ENCODE measurements around the gene MYO19. TPM values are rescaled to one million over a fixed set of nuclear protein-coding genes. Genes with fewer than 3 reads are reported as not detected.

MYO19 gene, protein sequence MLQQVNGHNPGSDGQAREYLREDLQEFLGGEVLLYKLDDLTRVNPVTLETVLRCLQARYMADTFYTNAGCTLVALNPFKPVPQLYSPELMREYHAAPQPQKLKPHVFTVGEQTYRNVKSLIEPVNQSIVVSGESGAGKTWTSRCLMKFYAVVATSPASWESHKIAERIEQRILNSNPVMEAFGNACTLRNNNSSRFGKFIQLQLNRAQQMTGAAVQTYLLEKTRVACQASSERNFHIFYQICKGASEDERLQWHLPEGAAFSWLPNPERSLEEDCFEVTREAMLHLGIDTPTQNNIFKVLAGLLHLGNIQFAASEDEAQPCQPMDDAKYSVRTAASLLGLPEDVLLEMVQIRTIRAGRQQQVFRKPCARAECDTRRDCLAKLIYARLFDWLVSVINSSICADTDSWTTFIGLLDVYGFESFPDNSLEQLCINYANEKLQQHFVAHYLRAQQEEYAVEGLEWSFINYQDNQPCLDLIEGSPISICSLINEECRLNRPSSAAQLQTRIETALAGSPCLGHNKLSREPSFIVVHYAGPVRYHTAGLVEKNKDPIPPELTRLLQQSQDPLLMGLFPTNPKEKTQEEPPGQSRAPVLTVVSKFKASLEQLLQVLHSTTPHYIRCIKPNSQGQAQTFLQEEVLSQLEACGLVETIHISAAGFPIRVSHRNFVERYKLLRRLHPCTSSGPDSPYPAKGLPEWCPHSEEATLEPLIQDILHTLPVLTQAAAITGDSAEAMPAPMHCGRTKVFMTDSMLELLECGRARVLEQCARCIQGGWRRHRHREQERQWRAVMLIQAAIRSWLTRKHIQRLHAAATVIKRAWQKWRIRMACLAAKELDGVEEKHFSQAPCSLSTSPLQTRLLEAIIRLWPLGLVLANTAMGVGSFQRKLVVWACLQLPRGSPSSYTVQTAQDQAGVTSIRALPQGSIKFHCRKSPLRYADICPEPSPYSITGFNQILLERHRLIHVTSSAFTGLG
- total RNA-seq: 100 to 1,000 TPM in 1 of 2 donors, 10 to 100 TPM in 1; 98.8 to 171 TPM

DNA sequence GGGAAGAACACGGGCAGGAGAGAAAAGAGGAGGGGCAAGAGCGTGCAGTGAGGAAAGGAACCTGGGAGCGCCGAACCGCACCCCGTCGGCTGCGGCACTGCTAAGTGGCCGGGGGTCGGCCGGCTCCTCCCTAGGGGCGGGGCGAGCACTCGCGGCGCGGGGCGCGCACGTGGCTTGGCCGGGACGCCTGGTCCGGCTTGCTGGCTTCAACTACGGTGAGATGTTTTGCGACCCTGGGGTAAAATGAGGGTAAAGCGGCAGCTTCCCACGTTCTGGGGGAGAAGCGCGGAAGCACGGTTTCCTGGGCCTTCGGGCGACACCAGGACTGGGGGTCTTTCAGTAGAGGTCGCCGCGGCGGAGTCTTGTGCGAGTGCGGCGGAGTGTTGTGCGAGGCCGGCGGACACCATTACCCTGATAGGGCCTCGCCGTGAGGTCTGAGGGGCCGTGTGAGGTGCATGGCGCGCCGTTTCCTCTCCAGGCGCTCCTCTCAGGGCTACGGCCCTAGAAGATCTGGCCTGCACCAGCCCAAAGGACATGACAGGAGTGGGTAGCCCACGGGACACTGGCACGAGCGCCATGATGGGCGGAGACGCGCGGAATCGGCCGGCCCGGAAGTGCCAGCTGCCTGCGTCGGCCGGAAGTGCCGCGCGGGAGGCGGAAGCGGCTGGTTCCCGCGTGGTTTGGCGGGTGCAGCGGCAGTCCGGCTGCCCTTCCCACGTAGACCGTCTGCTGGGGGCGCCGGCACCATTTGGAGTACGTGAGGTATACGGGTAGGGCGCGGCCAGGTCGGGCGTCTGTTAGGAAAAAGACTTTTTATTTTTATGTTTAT, at the start of gene MYO19, which contains the start of gene PIGW:
Gene MYO19 (minus strand): TSS at position 29 of the 829 bp plus-strand sequence. CDS start 2,330 bp downstream, outside the sequence.
Gene PIGW (plus strand): TSS at position 148 of the 829 bp plus-strand sequence. CDS start 2,115 bp downstream, outside the sequence.
- Mint-ChIP-seq H3K9me3 (no peaks in the 10 kb centered on the region), H3K36me3 (ENCODE audit: low read depth) (peaks cover 89% of the 10 kb centered on the region), H3K27ac (peak within 1 kb of the TSS; percentile 93), H3K27me3 (no peaks in the 10 kb centered on the region), H3K4me1 (peaks cover 18% of the 10 kb centered on the region), H3K4me3 (peak within 1 kb of the TSS; percentile 97)
- ATAC-seq (replicated peaks): peak; percentile 91

DNA sequence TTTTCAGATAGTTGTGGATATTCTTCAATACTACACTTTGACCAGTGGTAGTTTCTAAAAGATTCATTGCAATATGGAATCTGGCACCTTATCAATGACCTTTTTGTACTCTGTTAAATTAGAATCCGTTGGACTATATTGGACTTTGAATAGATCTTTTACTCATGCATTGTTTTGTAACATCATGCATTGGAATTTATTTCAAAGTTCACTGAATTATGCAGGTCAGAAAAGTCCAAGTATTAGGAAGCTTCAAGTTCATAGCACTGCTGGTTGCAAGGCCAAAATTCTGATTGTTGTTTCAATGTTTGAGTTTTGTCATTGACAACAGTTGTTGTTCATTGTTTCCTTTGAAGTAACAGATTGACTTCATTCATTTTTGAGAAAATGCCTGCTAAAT, 49.1 kb upstream of the MYO19 start:
- H3K27me3 Mint-ChIP-seq: no peaks in the 10 kb centered on the region
- no peaks in the 10 kb centered on the region for H3K9me3 Mint-ChIP-seq
- no peak overlapping the region for H3K4me3 Mint-ChIP-seq
- H3K36me3 Mint-ChIP-seq (ENCODE audit: low read depth): peaks cover 98% of the 10 kb centered on the region
- H3K27ac Mint-ChIP-seq: no peak overlapping the region
- ATAC-seq (replicated peaks): no peak
- no peaks in the 10 kb centered on the region for H3K4me1 Mint-ChIP-seq

DNA sequence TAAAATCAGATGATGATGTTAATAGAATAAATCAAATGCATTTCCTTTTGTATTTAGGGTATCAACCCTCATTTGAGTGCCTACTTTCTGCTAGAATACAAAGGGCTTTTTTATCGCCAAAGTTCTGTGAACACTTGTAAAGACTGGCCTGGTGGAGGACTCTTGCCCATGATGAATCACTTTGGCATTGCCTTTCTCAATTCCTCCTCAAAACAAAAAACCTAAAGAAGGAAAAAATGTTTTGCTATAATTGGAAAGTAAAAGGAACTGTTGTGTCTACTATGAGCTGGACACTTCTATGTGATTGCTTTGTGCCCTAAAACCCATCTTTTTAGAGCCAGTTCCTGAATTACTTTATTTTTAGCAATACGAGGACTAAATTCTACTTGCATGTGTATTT, 44.0 kb upstream of the MYO19 start:
- Mint-ChIP-seq H3K36me3 (ENCODE audit: low read depth) (peaks cover 93% of the 10 kb centered on the region), H3K4me3 (no peak overlapping the region), H3K27ac (no peak overlapping the region), H3K4me1 (peaks cover 4% of the 10 kb centered on the region), H3K27me3 (no peaks in the 10 kb centered on the region), H3K9me3 (no peaks in the 10 kb centered on the region)
- ATAC-seq (replicated peaks): no peak

DNA sequence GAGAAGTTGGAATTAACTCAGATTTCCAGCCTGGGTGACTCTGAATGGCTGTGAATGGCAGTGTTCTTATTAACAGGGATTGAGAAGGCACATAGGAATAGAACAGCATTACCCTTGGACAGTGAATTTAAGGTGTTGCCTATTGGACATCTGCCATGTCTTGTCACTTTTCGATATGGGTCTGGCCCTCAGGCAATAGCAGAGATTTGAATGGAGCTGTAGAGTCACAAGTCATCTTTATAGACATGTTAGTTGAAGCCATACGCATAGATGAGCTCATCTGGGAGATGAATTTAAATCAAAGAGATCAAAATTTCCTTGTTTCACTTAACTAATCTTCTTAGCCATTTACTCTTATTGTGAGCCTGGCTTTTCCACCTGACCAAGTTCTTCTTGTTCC, 42.1 kb upstream of the MYO19 start:
- peaks cover 4% of the 10 kb centered on the region for H3K4me1 Mint-ChIP-seq
- ATAC-seq (replicated peaks): no peak
- no peak overlapping the region for H3K27ac Mint-ChIP-seq
- no peaks in the 10 kb centered on the region for H3K9me3 Mint-ChIP-seq
- no peaks in the 10 kb centered on the region for H3K27me3 Mint-ChIP-seq
- peaks cover 95% of the 10 kb centered on the region for H3K36me3 Mint-ChIP-seq (ENCODE audit: low read depth)
- no peak overlapping the region for H3K4me3 Mint-ChIP-seq

DNA sequence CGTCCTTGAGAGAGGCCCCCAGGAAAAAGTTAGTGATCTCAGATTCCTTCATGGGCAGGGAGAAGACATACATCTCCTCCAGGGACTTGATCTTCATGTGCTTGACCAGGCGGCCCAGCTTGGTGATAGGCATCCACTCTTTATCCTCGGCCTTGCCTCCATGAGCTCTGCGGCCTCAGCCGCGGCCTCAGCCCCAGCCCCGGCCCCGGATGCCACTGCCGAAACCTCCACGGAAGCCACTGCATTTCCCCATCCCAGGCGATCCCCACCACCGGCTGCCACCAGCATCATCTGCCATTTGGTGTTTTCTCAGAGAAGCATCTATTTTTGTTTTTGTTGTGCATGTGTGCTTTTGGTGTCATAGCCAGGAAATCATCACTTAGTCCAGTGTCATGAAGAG, 40.4 kb upstream of the MYO19 start:
- H3K36me3 Mint-ChIP-seq (ENCODE audit: low read depth): peaks cover 94% of the 10 kb centered on the region
- no peak overlapping the region for H3K27ac Mint-ChIP-seq
- no peak overlapping the region for H3K4me3 Mint-ChIP-seq
- no peak for ATAC-seq (replicated peaks)
- no peaks in the 10 kb centered on the region for H3K9me3 Mint-ChIP-seq
- peaks cover 4% of the 10 kb centered on the region for H3K4me1 Mint-ChIP-seq
- H3K27me3 Mint-ChIP-seq: no peaks in the 10 kb centered on the region

DNA sequence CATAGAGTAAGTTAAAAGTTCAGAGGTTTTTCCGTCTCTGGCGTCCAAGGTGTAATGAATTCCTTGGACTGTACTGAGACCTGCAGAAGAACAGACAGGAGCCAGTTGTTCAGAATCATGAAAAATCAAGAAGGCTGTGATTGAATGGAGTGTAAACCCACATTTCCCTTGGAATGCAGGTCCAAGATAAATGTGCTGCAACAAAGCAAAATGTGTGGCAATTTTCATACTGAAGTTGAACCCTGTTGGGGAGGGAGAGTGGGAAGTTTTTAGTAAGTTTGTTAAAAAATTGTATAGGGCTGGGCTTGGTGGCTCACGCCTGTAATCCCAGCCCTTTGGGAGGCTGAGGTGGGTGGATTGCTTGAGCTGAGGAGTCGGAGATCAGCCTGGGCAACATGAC, 31.4 kb upstream of the MYO19 start:
- peaks cover 13% of the 10 kb centered on the region for H3K4me1 Mint-ChIP-seq
- H3K36me3 Mint-ChIP-seq (ENCODE audit: low read depth): peaks cover 99% of the 10 kb centered on the region
- no peaks in the 10 kb centered on the region for H3K27me3 Mint-ChIP-seq
- no peak for ATAC-seq (replicated peaks)
- H3K27ac Mint-ChIP-seq: no peak overlapping the region
- H3K9me3 Mint-ChIP-seq: no peaks in the 10 kb centered on the region
- no peak overlapping the region for H3K4me3 Mint-ChIP-seq

DNA sequence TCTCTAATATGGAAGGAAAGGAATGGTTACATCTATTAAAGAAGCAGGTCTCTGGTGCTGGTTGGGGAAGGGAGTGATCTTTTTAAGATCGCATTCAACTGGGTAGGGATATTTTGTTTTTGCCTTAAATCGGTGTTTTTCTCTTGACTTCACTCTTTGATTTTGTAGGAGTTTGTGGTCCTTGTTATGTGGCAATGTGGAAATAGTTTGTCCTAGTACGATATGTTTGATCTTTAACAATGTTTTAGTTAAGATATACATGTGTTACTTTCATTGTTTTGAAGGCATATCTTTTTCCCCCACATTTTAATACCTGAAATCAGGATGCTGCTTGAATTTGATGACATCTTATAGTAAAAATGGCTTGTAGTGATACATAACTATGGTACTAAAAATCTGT, 18.8 kb upstream of the MYO19 start:
- peaks cover 23% of the 10 kb centered on the region for H3K4me1 Mint-ChIP-seq
- H3K27ac Mint-ChIP-seq: peak overlapping the region; percentile 36
- H3K4me3 Mint-ChIP-seq: peak overlapping the region; percentile 58
- H3K36me3 Mint-ChIP-seq (ENCODE audit: low read depth): peaks cover 87% of the 10 kb centered on the region
- no peak for ATAC-seq (replicated peaks)
- no peaks in the 10 kb centered on the region for H3K9me3 Mint-ChIP-seq
- H3K27me3 Mint-ChIP-seq: no peaks in the 10 kb centered on the region

DNA sequence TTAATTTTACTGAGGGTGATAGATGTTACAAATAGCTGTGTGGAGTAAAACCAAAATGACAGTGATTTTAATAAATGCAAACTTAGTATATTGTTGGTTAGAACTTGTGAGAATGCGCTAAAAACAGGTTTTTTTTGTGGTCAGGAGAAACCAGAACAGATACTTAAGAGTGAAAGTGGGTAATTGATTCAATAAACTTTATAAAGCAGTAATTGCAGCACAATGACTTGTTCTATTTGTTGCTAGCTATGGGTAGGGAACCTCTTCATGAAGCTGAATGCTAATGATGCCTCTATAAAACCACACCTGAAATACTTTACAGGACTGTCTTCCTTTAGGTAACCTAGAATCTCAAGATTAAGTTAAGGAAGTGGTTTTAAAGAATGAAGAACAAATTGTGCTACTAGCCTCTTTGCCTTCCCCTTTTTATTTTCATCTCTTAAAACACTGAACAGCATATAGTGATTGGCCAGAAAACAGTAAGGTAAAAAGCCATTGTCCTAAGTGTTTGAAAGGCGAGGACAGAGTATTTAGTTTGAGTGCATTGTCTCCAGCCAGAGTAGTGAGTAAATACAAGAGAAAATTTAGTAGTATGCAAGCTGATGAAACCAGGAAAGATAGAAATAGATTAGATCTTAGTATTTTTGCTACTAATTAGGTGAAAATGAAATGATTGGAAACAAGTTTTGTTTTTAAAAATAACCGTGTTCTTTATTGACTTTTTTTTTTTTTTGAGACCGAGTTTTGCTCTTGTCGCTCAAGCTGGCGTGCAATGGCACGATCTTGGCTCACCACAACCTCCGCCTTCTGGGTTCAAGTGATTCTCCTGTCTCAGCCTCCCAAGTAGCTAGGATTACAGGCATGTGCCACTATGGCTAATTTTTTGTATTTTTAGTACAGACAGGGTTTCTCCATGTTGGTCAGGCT, 16.1 kb upstream of the MYO19 start:
- no peaks in the 10 kb centered on the region for H3K9me3 Mint-ChIP-seq
- H3K27me3 Mint-ChIP-seq: no peaks in the 10 kb centered on the region
- ATAC-seq (replicated peaks): peak; percentile 22
- peak overlapping the region; percentile 75 for H3K27ac Mint-ChIP-seq
- peak overlapping the region; percentile 58 for H3K4me3 Mint-ChIP-seq
- H3K36me3 Mint-ChIP-seq (ENCODE audit: low read depth): peaks cover 86% of the 10 kb centered on the region
- peaks cover 25% of the 10 kb centered on the region for H3K4me1 Mint-ChIP-seq

DNA sequence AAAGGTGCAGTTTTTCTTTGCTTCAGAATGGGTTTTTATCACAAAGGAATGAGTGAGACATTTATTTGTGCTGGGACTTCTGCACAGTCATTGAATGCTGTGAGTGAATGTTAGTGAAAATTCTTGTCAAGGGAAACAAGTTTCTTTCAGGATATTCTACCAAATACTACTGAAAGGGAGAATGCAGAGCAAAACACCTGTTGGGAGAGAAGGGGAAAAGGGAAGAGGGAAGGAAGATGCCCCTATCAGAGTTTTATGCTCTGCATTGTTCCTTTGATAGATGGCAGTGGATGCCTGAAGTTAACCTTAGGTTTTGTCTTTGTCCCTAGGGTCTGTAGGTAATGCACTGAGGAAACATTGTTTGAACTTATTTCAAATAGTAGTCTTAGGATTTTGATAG, 13.1 kb upstream of the MYO19 start:
- H3K27ac Mint-ChIP-seq: peak overlapping the region; percentile 99
- H3K4me1 Mint-ChIP-seq: peaks cover 16% of the 10 kb centered on the region
- peaks cover 70% of the 10 kb centered on the region for H3K36me3 Mint-ChIP-seq (ENCODE audit: low read depth)
- no peak for ATAC-seq (replicated peaks)
- no peaks in the 10 kb centered on the region for H3K9me3 Mint-ChIP-seq
- no peaks in the 10 kb centered on the region for H3K27me3 Mint-ChIP-seq
- H3K4me3 Mint-ChIP-seq: peak overlapping the region; percentile 96

DNA sequence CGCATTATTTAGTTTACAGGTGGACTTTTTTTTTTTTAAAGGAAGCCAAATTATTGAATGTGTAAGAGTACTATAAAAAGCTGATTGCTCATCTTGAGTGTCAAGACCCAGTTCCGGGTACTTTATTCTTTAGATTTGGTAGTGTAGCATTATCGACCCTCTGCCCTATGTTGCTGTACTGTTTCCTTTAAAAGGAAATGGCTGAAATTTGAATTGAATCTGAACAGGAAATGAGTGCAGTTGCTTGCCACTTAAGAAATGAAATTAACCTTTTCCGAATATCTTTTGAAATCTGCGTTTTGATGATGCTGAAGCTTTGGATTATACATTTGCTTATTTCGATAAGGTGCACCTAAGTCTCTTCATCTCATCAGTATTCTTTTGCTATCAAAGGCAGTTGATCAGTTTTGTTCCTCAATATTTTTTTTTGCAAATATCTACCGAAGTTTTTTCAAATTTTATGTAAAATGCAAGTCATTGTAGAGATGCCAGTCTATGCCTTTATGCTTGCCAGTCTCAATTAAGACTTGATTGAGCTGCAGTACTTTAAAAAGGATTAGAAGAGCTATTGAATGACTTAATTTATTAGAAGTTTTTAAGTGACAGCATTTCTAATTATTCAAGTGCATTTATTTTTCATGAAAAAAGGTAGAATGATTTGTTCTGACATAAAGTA, 11.9 kb upstream of the MYO19 start:
- H3K4me3 Mint-ChIP-seq: peak overlapping the region; percentile 96
- no peak for ATAC-seq (replicated peaks)
- H3K4me1 Mint-ChIP-seq: peaks cover 12% of the 10 kb centered on the region

DNA sequence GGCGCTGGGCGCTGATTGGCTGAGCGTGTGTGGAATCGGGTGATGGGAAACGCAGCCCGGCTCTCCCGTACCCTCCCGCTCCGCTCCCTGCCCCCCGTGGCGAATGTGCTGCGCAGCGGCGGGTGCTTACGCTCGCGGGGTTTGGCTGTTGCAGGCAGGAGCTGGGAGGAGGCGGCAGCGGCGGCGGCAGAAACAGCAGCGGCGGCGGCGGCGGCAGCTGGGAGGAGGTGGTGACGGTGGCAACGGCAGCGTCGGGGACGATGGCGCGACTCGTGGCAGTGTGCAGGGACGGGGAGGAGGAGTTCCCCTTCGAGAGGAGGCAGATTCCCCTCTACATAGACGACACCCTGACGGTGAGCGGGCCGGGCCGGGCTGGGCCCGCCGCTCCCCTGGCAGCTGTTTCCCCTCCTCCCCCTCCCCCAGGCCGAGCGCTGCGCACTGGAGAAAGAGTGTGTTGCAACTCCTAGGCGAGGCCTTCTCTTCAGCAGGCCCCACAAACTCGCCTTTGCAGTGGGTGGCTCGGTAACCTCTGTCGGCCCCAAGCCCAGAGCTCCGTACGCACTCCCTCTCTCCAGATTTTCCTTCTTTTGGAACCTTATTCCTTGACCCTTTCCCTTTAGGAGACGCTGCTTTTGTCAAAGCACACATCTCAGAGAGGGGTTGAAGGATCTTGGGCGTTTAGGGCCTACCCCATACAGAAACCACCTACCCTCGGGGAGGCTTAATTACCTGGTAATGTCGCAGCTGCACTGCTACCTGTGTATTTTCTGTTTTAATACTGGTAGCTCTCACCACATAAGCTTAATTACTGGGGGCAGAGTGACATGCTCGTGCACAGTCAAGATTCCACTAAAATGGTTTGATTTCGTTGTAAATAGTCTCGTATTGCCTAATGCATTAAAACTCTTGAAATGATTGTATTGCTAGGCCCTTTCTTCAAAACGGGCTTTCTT, 11.1 kb upstream of the MYO19 start:
- no peaks in the 10 kb centered on the region for H3K27me3 Mint-ChIP-seq
- H3K4me1 Mint-ChIP-seq: peaks cover 8% of the 10 kb centered on the region
- H3K9me3 Mint-ChIP-seq: no peaks in the 10 kb centered on the region
- peaks cover 65% of the 10 kb centered on the region for H3K36me3 Mint-ChIP-seq (ENCODE audit: low read depth)
- peak; percentile 75 for ATAC-seq (replicated peaks)
- peak overlapping the region; percentile 99 for H3K27ac Mint-ChIP-seq
- H3K4me3 Mint-ChIP-seq: peak overlapping the region; percentile 96

More for the DNA sequence above, 11.9 kb upstream of the MYO19 start:
- no peaks in the 10 kb centered on the region for H3K9me3 Mint-ChIP-seq
- no peaks in the 10 kb centered on the region for H3K27me3 Mint-ChIP-seq
- peak overlapping the region; percentile 99 for H3K27ac Mint-ChIP-seq
- peaks cover 64% of the 10 kb centered on the region for H3K36me3 Mint-ChIP-seq (ENCODE audit: low read depth)

DNA sequence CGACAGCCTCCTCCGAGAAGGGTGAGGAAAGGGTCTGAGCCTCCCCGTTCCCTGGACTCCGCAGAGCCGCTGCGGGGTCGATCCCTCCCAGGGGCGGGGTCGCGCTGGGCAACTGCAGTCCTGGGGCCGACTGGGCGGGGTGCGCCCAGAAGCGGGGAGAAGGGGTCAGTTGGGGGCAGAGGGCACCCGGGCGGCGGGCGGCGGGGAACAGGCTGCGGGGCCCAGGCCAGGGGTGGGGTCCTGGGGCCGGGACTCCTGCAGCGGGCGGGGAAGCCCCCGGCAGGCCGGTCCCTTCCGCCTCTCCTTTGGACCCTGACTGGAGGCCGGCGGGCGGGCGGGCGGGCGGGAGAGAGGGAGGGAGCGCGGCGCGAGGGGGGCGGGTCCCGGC, 10.4 kb upstream of the MYO19 start:
- Mint-ChIP-seq H3K4me3 (peak overlapping the region; percentile 96), H3K27ac (peak overlapping the region; percentile 99), H3K36me3 (ENCODE audit: low read depth) (peaks cover 65% of the 10 kb centered on the region), H3K4me1 (peaks cover 6% of the 10 kb centered on the region), H3K9me3 (no peaks in the 10 kb centered on the region), H3K27me3 (no peaks in the 10 kb centered on the region)
- ATAC-seq (replicated peaks): no peak

Data from activated T-helper 17 cell treated with anti-CD3 and anti-CD28 coated beads, Interleukin-2, amount 50 U/mL, for 72 hours (primary cell).